Stomach (tissue), 9 donors: ENCODE data around the gene PSEN1. TPM values are rescaled to one million over a fixed set of nuclear protein-coding genes. Genes with fewer than 3 reads are reported as not detected.

Experiments
- DNase-seq, 2 donors: peaks; one replicate each; pipeline versions ENCODE4 v3.0.0 to v3.0.0-alpha.2; 2013 to 2019
- H3K27ac ChIP-seq, 5 donors: fragments of 200-600 bp in 4 of 5; sonication (generic) in 4 of 5; one replicate each; pipeline ENCODE4 v1.5.1; 2013 to 2019; ENCODE audit warnings: mild to moderate bottlenecking in 1 of 5, moderate library complexity in 1 of 5
- H3K27me3 ChIP-seq, 3 donors: fragments of 200-600 bp; sonication (generic); one replicate each; pipeline ENCODE4 v1.5.1; 2017 to 2019; ENCODE audit warnings: mixed run types in 1 of 3
- H3K36me3 ChIP-seq, 4 donors: fragments of 200-600 bp; sonication (generic); 1 replicate in 3 of 4; 2 replicates in 1 of 4; pipeline ENCODE4 v1.5.1; 2016 to 2019
- H3K4me1 ChIP-seq, 4 donors: fragments of 200-600 bp; sonication (generic); one replicate each; pipeline ENCODE4 v1.5.1; 2016 to 2019
- H3K4me3 ChIP-seq, 4 donors: fragments of 200-600 bp; sonication (generic) in 3 of 4; one replicate each; pipeline ENCODE4 v1.5.1; 2016 to 2019; ENCODE audit warnings: mild to moderate bottlenecking in 1 of 4
- H3K9me3 ChIP-seq, 4 donors: fragments of 200-600 bp; sonication (generic); one replicate each; pipeline ENCODE4 v1.5.1; 2016 to 2019
- CTCF ChIP-seq, 7 experiments: fragments of 450-650 bp in 4 of 7; fragments of 200-600 bp in 3 of 7; sonication (generic) in 3 of 7; IDR thresholded peaks; one replicate each; pipeline ENCODE4 v1.5.1; 2016 to 2019; ENCODE audit warnings: antibody characterized with exemption in 7 of 7, control low read depth in 2 of 7, mild to moderate bottlenecking in 1 of 7
- EP300 ChIP-seq: sonication (generic); formaldehyde crosslinking; IDR thresholded peaks from one replicate; pipeline ENCODE4 v1.6.1; 2017; ENCODE audit warnings: antibody characterized with exemption
- POLR2A ChIP-seq, 4 donors: fragments of 450-650 bp; IDR thresholded peaks; one replicate each; pipeline ENCODE4 v1.6.1; 2016; ENCODE audit warnings: antibody characterized with exemption in 4 of 4, control low read depth in 2 of 4, mild to moderate bottlenecking in 1 of 4, moderate library complexity in 1 of 4
- POLR2AphosphoS5 ChIP-seq, 3 donors: sonication (generic); formaldehyde crosslinking; IDR thresholded peaks; one replicate each; pipeline ENCODE4 v1.6.1; 2016; ENCODE audit warnings: antibody characterized with exemption in 3 of 3
- WGBS, 5 donors: extraction: QIAGEN DNeasy Blood & Tissue Kit in 3 of 5; methylation state at CpG; one replicate each; pipeline versions ENCODE4 v1.1.5 to v1.1.7; 2013 to 2018; 5-methylcytosine and 5-hydroxymethylcytosine counted together
- intact Hi-C: fragments of 100-400 bp; cut with DNase I; formaldehyde crosslinking; loops from one replicate; pipeline ENCODE4 v1.15.1; 2023; ENCODE audit warnings: low total_unique reads
- polyA plus RNA-seq, 3 donors: library from polyadenylated mRNA; stranded (reverse); fragments of 200-250 nt; gene quantifications; one replicate each; pipeline ENCODE4 v1.2.3, GENCODE V29; 2013
- total RNA-seq, 5 donors: library from RNA; depleted of rRNA; stranded (reverse); fragments of >200 nt; gene quantifications; one replicate each; pipeline versions ENCODE4 v1.1.0 to v1.2.3, GENCODE V29; 2014 to 2016
- donor health status: healthy with polysubstance abuse.
- donor health status: Bipolar disorder and iron deficiency.
- donor health status: healthy.

Gene PSEN1
- total and polyA plus RNA-seq, 8 donors: 5.8 to 89.8 (median 18.7) TPM

GRCh38 chr14:73249108-73249507 lies 112.8 kb downstream of the PSEN1 start:
- H3K27me3 ChIP-seq: peaks cover 0 to 6% (median 0%) of the 10 kb centered on the region in 3 donors
- intact Hi-C loops: no loop called here
- H3K4me3 ChIP-seq: no peak overlapping the region
- DNase-seq: no peak
- TF ChIP-seq POLR2AphosphoS5 (IDR thresholded peaks at IDR 0.05) (no peak), POLR2A (IDR thresholded peaks at IDR 0.05) (no peak), CTCF (IDR thresholded peaks at IDR 0.05) (no peak), EP300 (no peak)
- no peaks in the 10 kb centered on the region for H3K9me3 ChIP-seq
- H3K4me1 ChIP-seq: peaks cover 10 to 22% (median 11%) of the 10 kb centered on the region in 4 donors
- 90 to 100% (median 100%) methylated on average over 1 of the region's 1 CpG for WGBS, 5 donors
- no peak overlapping the region for H3K27ac ChIP-seq
- peaks cover 0 to 51% (median 18%) of the 10 kb centered on the region in 4 donors for H3K36me3 ChIP-seq

GRCh38 chr14:73249564-73250316 lies 113.4 kb downstream of the PSEN1 start:
- DNase-seq: no peak
- peaks cover 0 to 57% (median 21%) of the 10 kb centered on the region in 4 donors for H3K36me3 ChIP-seq
- WGBS, 5 donors: 84 to 88% (median 87%) methylated on average over 11 to 13 of the region's 13 CpGs

GRCh38 chr14:73250317-73250713 lies 114.0 kb downstream of the PSEN1 start:
- Histone ChIP-seq H3K4me3 (no peak overlapping the region), H3K27me3 (peaks cover 0 to 6% (median 0%) of the 10 kb centered on the region in 3 donors), H3K36me3 (peaks cover 0 to 59% (median 21%) of the 10 kb centered on the region in 4 donors), H3K27ac (no peak overlapping the region), H3K9me3 (no peaks in the 10 kb centered on the region), H3K4me1 (peaks cover 7 to 16% (median 8%) of the 10 kb centered on the region in 4 donors)
- intact Hi-C loops: no loop called here
- WGBS, 5 donors: 83 to 93% (median 88%) methylated on average over 8 to 11 of the region's 11 CpGs
- TF ChIP-seq CTCF (IDR thresholded peaks at IDR 0.05) (no peak), POLR2AphosphoS5 (IDR thresholded peaks at IDR 0.05) (no peak), POLR2A (IDR thresholded peaks at IDR 0.05) (no peak), EP300 (no peak)
- DNase-seq: no peak

More at GRCh38 chr14:73249564-73250316, 113.4 kb downstream of the PSEN1 start:
- TF ChIP-seq EP300 (no peak), POLR2AphosphoS5 (IDR thresholded peaks at IDR 0.05) (no peak), CTCF (IDR thresholded peaks at IDR 0.05) (no peak), POLR2A (IDR thresholded peaks at IDR 0.05) (no peak)
- H3K4me3 ChIP-seq: no peak overlapping the region
- H3K4me1 ChIP-seq: peaks cover 10 to 21% (median 11%) of the 10 kb centered on the region in 4 donors
- peaks cover 0 to 6% (median 0%) of the 10 kb centered on the region in 3 donors for H3K27me3 ChIP-seq
- no peaks in the 10 kb centered on the region for H3K9me3 ChIP-seq
- no peak overlapping the region for H3K27ac ChIP-seq
- intact Hi-C loops: no loop called here

GRCh38 chr14:73250781-73251500 lies 114.6 kb downstream of the PSEN1 start:
- intact Hi-C loops: no loop called here
- 85 to 92% (median 91%) methylated on average over 20 to 27 of the region's 27 CpGs for WGBS, 5 donors
- Histone ChIP-seq H3K27ac (no peak overlapping the region), H3K4me3 (no peak overlapping the region), H3K27me3 (no peaks in the 10 kb centered on the region), H3K9me3 (no peaks in the 10 kb centered on the region), H3K4me1 (peaks cover under 1 to 9% (median 2%) of the 10 kb centered on the region in 4 donors), H3K36me3 (peaks cover 0 to 63% (median 22%) of the 10 kb centered on the region in 4 donors)
- no peak for DNase-seq
- TF ChIP-seq EP300 (no peak), POLR2AphosphoS5 (IDR thresholded peaks at IDR 0.05) (no peak), CTCF (IDR thresholded peaks at IDR 0.05) (no peak), POLR2A (IDR thresholded peaks at IDR 0.05) (no peak)
